ENCODE measurements around the gene FAM187B. TPM values are rescaled to one million over a fixed set of nuclear protein-coding genes. Genes with fewer than 3 reads are reported as not detected.

The FAM187B gene
- total and polyA plus RNA-seq, 2 donors: not detected

DNA sequence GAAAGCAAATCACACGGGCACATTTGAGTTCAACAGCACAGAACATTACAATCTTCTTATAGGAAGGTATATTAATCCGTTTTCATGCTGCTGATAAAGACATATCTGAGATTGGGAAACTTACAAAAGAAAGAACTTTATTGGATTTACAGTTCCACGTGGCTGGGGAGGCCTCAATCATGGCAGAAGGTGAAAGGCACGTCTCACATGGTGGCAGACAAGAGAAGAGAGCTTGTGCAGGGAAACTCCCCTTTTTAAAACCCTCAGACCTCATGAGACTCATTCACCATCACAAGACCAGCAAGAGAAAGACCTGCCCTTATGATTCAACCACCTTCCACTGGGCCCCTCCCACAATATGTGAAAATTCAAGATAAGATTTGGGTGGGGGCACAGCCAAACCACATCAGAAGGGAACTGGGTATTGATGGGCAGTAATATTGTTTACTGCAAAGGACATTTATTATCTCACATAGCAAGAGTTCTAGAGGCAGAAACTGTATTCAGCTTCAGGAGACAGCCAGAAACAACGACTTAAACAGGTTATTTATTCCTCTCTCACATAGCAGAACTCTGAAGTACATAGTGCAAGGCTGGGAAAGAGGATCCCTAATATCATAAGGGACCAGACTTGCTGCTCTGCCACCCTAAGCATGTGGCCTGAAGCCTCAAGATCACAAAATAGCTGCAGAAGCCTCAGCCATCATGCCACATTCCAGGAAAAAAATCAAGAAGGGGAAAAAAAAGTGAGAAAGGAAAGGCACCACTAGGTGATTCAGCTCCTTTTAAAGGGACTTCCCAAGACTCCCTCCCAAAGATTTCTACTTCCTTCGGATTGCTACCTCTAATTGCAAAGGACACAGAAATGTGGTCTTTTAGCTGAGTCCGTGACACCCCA lies 50.9 kb downstream of the FAM187B start:
- DNase-seq (ENCODE audit: extremely low spot score): no peak
- Histone ChIP-seq H3K4me3 (ENCODE audit: low read depth, low read length) (no peak overlapping the region), H3K27ac (ENCODE audit: low read depth) (no peak overlapping the region), H3K4me1 (ENCODE audit: insufficient read depth) (no peaks in the 10 kb centered on the region), H3K36me3 (ENCODE audit: insufficient read depth) (no peaks in the 10 kb centered on the region)
- 75% methylated on average over 7 of the region's 7 CpGs for WGBS

DNA sequence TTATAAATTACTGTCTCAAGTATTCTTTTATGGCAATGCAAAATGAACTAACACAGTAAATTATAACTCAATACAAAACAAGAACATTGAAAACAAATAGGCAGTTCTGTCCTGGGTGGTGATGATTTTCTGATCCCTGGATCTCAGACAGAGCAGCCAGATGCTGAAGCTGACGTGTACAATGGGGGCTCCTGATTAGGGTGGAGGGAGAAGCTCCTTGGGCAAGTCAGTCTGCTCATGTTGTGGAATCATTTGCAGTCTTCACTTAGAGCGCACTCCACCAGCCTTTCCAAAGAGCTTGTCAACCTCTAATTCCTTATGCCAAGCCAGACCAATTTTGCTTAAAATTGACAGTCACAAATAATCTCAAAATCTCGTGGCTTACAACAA lies 52.4 kb downstream of the FAM187B start:
- Histone ChIP-seq H3K4me3 (ENCODE audit: low read depth, low read length) (no peak overlapping the region), H3K27ac (ENCODE audit: low read depth) (no peak overlapping the region), H3K4me1 (ENCODE audit: insufficient read depth) (no peaks in the 10 kb centered on the region), H3K36me3 (ENCODE audit: insufficient read depth) (no peaks in the 10 kb centered on the region)
- DNase-seq (ENCODE audit: extremely low spot score): no peak
- 62% methylated on average over 3 of the region's 3 CpGs for WGBS

Other genes starting within 250 kb of the FAM187B start
- gene GRAMD1A, start 228.4 kb downstream of the FAM187B start, total RNA-seq: 34.2 TPM
- 74.0 TPM for gene GRAMD1A, start 228.4 kb downstream of the FAM187B start, polyA plus RNA-seq
- gene SCN1B, start 198.3 kb downstream of the FAM187B start, total RNA-seq: 1.6 TPM
- gene SCN1B, start 198.3 kb downstream of the FAM187B start, polyA plus RNA-seq: 15.1 TPM
- not detected for gene HPN, start 187.0 kb downstream of the FAM187B start, total RNA-seq
- gene HPN, start 187.0 kb downstream of the FAM187B start, polyA plus RNA-seq: 0.73 TPM
- gene FXYD3, start 112.9 kb downstream of the FAM187B start, total RNA-seq: 62.3 TPM
- 170 TPM for gene FXYD3, start 112.9 kb downstream of the FAM187B start, polyA plus RNA-seq
- 5.9 TPM for gene LGI4, start 93.7 kb downstream of the FAM187B start, total RNA-seq
- 48.4 TPM for gene LGI4, start 93.7 kb downstream of the FAM187B start, polyA plus RNA-seq
- gene FXYD1, start 89.9 kb downstream of the FAM187B start, total RNA-seq: 26.9 TPM
- 121 TPM for gene FXYD1, start 89.9 kb downstream of the FAM187B start, polyA plus RNA-seq
- gene FXYD7, start 85.5 kb downstream of the FAM187B start, total RNA-seq: 0.26 TPM
- 0.57 TPM for gene FXYD7, start 85.5 kb downstream of the FAM187B start, polyA plus RNA-seq
- 6.6 TPM for gene FXYD5, start 74.0 kb downstream of the FAM187B start, total RNA-seq
- gene FXYD5, start 74.0 kb downstream of the FAM187B start, polyA plus RNA-seq: 105 TPM
- 4.2 TPM for gene LSR, start 20.3 kb upstream of the FAM187B start, total RNA-seq
- gene LSR, start 20.3 kb upstream of the FAM187B start, polyA plus RNA-seq: 27.9 TPM
- gene USF2, start 40.2 kb upstream of the FAM187B start, total RNA-seq: 27.4 TPM
- gene USF2, start 40.2 kb upstream of the FAM187B start, polyA plus RNA-seq: 142 TPM
- gene HAMP, start 53.8 kb upstream of the FAM187B start, total RNA-seq: not detected
- 0.19 TPM for gene HAMP, start 53.8 kb upstream of the FAM187B start, polyA plus RNA-seq
- gene MAG, start 63.4 kb upstream of the FAM187B start, total RNA-seq: 6.1 TPM
- gene MAG, start 63.4 kb upstream of the FAM187B start, polyA plus RNA-seq: 0.20 TPM
- gene CD22, start 100.4 kb upstream of the FAM187B start, total RNA-seq: 8.8 TPM
- gene CD22, start 100.4 kb upstream of the FAM187B start, polyA plus RNA-seq: 1.6 TPM
- not detected for gene FFAR1, start 119.2 kb upstream of the FAM187B start, total RNA-seq
- not detected for gene FFAR1, start 119.2 kb upstream of the FAM187B start, polyA plus RNA-seq
- gene FFAR3, start 129.7 kb upstream of the FAM187B start, total RNA-seq: 0.16 TPM
- 0.68 TPM for gene FFAR3, start 129.7 kb upstream of the FAM187B start, polyA plus RNA-seq
- not detected for gene GPR42, start 142.3 kb upstream of the FAM187B start, total RNA-seq
- 0.14 TPM for gene GPR42, start 142.3 kb upstream of the FAM187B start, polyA plus RNA-seq
- 0.69 TPM for gene FFAR2, start 219.5 kb upstream of the FAM187B start, total RNA-seq
- gene FFAR2, start 219.5 kb upstream of the FAM187B start, polyA plus RNA-seq: 0.05 TPM